ENCODE data around the gene CPNE2.

CPNE2 gene

GRCh38 chr16:57137566-57138273 lies 45.3 kb downstream of the CPNE2 start:
- H3K36me3 ChIP-seq = no peaks in the 10 kb centered on the region
- no peak overlapping the region for H3K4me3 ChIP-seq (ENCODE audit: low read depth, low read length)
- H3K27ac ChIP-seq = no peak overlapping the region
- TF ChIP-seq CTCF (IDR thresholded peaks at IDR 0.05; ENCODE audit: low read depth, low read length) = no peak
- H3K9me3 ChIP-seq (ENCODE audit: severe bottlenecking) = no peaks in the 10 kb centered on the region
- no peaks in the 10 kb centered on the region for H3K27me3 ChIP-seq (ENCODE audit: insufficient read depth, low read depth, severe bottlenecking)
- DNase-seq = no peak

GRCh38 chr16:57138281-57138935 lies 46.0 kb downstream of the CPNE2 start:
- Histone ChIP-seq H3K27ac (no peak overlapping the region), H3K36me3 (no peaks in the 10 kb centered on the region), H3K9me3 (ENCODE audit: severe bottlenecking) (no peaks in the 10 kb centered on the region), H3K4me3 (ENCODE audit: low read depth, low read length) (no peak overlapping the region), H3K27me3 (ENCODE audit: insufficient read depth, low read depth, severe bottlenecking) (no peaks in the 10 kb centered on the region)
- TF ChIP-seq CTCF (IDR thresholded peaks at IDR 0.05; ENCODE audit: low read depth, low read length) = no peak
- no peak for DNase-seq

- Histone ChIP-seq H3K36me3 (no peaks in the 10 kb centered on the region), H3K4me3 (ENCODE audit: low read depth, low read length) (no peak overlapping the region), H3K27ac (no peak overlapping the region), H3K27me3 (ENCODE audit: insufficient read depth, low read depth, severe bottlenecking) (no peaks in the 10 kb centered on the region), H3K9me3 (ENCODE audit: severe bottlenecking) (no peaks in the 10 kb centered on the region)
- DNase-seq = no peak
- TF ChIP-seq CTCF (IDR thresholded peaks at IDR 0.05; ENCODE audit: low read depth, low read length) = no peak
These were observed 48.7 kb downstream of the CPNE2 start for GRCh38 chr16:57140931-57141668.

GRCh38 chr16:57141822-57142631 lies 49.6 kb downstream of the CPNE2 start:
- no peaks in the 10 kb centered on the region for H3K36me3 ChIP-seq
- DNase-seq = no peak
- TF ChIP-seq CTCF (IDR thresholded peaks at IDR 0.05; ENCODE audit: low read depth, low read length) = no peak
- H3K27me3 ChIP-seq (ENCODE audit: insufficient read depth, low read depth, severe bottlenecking) = no peaks in the 10 kb centered on the region
- H3K9me3 ChIP-seq (ENCODE audit: severe bottlenecking) = no peaks in the 10 kb centered on the region
- H3K4me3 ChIP-seq (ENCODE audit: low read depth, low read length) = no peak overlapping the region
- H3K27ac ChIP-seq = no peak overlapping the region

GRCh38 chr16:57143149-57143921 lies 51.0 kb downstream of the CPNE2 start:
- no peak overlapping the region for H3K4me3 ChIP-seq (ENCODE audit: low read depth, low read length)
- H3K9me3 ChIP-seq (ENCODE audit: severe bottlenecking) = no peaks in the 10 kb centered on the region
- TF ChIP-seq CTCF (IDR thresholded peaks at IDR 0.05; ENCODE audit: low read depth, low read length) = no peak
- no peaks in the 10 kb centered on the region for H3K27me3 ChIP-seq (ENCODE audit: insufficient read depth, low read depth, severe bottlenecking)
- DNase-seq = no peak
- H3K36me3 ChIP-seq = peaks cover 3% of the 10 kb centered on the region; the same call in 1 of the 2 replicates
- no peak overlapping the region for H3K27ac ChIP-seq
